SK-N-SH treated with all-trans-retinoic acid at 6 μM for 48 hours (cell line): ENCODE results near the gene SYNE1.

ENCODE experiments used
- ATAC-seq: fragments of 200-7000 bp; cut with Tn5 transposase; 3 replicates; pipeline ENCODE4 v1.9.1; 2020; ENCODE audit warnings: mild to moderate bottlenecking, moderate library complexity
- ARNTL ChIP-seq: fragments of 450-650 bp; formaldehyde crosslinking; IDR thresholded peaks from 2 replicates; pipeline ENCODE4 v1.5.0; 2020; ENCODE audit warnings: low read depth, mild to moderate bottlenecking, moderate library complexity, borderline replicate concordance
- BACH2 ChIP-seq: fragments of 250-450 bp; sonication (Bioruptor Pico); IDR thresholded peaks from 2 replicates; pipeline ENCODE4 v1.9.0; 2021; ENCODE audit warnings: mild to moderate bottlenecking, borderline replicate concordance
- CSDC2 ChIP-seq: fragments of 250-450 bp; sonication (Bioruptor Pico); IDR thresholded peaks from 2 replicates; pipeline ENCODE4 v1.5.0; 2020; ENCODE audit warnings: mild to moderate bottlenecking, moderate library complexity
- ESRRG ChIP-seq: fragments of 250-450 bp; sonication (Bioruptor Pico); IDR thresholded peaks from 2 replicates; pipeline ENCODE4 v1.6.1; 2021; ENCODE audit warnings: mild to moderate bottlenecking
- GLIS3 ChIP-seq: fragments of 250-450 bp; sonication (Bioruptor Pico); IDR thresholded peaks from 2 replicates; pipeline ENCODE4 v1.5.0; 2020; ENCODE audit warnings: mild to moderate bottlenecking, moderate library complexity
- ISL1 ChIP-seq: fragments of 250-450 bp; sonication (Bioruptor Pico); IDR thresholded peaks from 2 replicates; pipeline ENCODE4 v2.1.2; 2022; ENCODE audit warnings: mild to moderate bottlenecking, moderate library complexity
- OSR1 ChIP-seq: fragments of 250-450 bp; sonication (Bioruptor Pico); IDR thresholded peaks from 2 replicates; pipeline ENCODE4 v1.8.0; 2022; ENCODE audit warnings: moderate library complexity, mild to moderate bottlenecking, inconsistent platforms
- PPARA ChIP-seq: fragments of 250-450 bp; sonication (Bioruptor Pico); IDR thresholded peaks from 2 replicates; pipeline ENCODE4 v1.5.0; 2020; ENCODE audit warnings: mild to moderate bottlenecking, borderline replicate concordance
- SNAI2 ChIP-seq: fragments of 250-450 bp; sonication (Bioruptor Pico); IDR thresholded peaks from 2 replicates; pipeline ENCODE4 v1.5.0; 2020; ENCODE audit warnings: mild to moderate bottlenecking, moderate library complexity
- TCF4 ChIP-seq: fragments of 250-450 bp; sonication (Bioruptor Pico); IDR thresholded peaks from 2 replicates; pipeline ENCODE4 v1.8.0; 2021; ENCODE audit warnings: mild to moderate bottlenecking, moderate library complexity, borderline replicate concordance
- TOX ChIP-seq: fragments of 250-450 bp; sonication (Bioruptor Pico); IDR thresholded peaks from 2 replicates; pipeline ENCODE4 v1.8.0; 2021; ENCODE audit warnings: mild to moderate bottlenecking, moderate library complexity, borderline replicate concordance
- ZC3H10 ChIP-seq: fragments of 250-450 bp; sonication (Bioruptor Pico); IDR thresholded peaks from 2 replicates; pipeline ENCODE4 v1.5.1; 2021; ENCODE audit warnings: mild to moderate bottlenecking, moderate library complexity
- ZFP3 ChIP-seq: fragments of 250-450 bp; sonication (Bioruptor Pico); IDR thresholded peaks from 2 replicates; pipeline ENCODE4 v1.5.0; 2020; ENCODE audit warnings: mild to moderate bottlenecking, moderate library complexity
- ZFP30 ChIP-seq: fragments of 450-650 bp; formaldehyde crosslinking; IDR thresholded peaks from 2 replicates; pipeline ENCODE4 v1.5.0; 2022; ENCODE audit warnings: mild to moderate bottlenecking, moderate library complexity
- ZNF565 ChIP-seq: fragments of 450-650 bp; formaldehyde crosslinking; conservative IDR thresholded peaks from 2 replicates; pipeline ENCODE4 v1.5.0; 2020; ENCODE audit warnings: low read depth, mild to moderate bottlenecking, moderate library complexity
- ZNF70 ChIP-seq: fragments of 450-650 bp; formaldehyde crosslinking; IDR thresholded peaks from 2 replicates; pipeline ENCODE4 v1.5.0; 2020; ENCODE audit warnings: mild to moderate bottlenecking, moderate library complexity
- ZNF8 ChIP-seq: fragments of 450-650 bp; formaldehyde crosslinking; IDR thresholded peaks from 2 replicates; pipeline ENCODE4 v1.5.0; 2020; ENCODE audit warnings: mild to moderate bottlenecking, moderate library complexity
- TF ChIP-seq, protein P1 (sequence below): fragments of 250-450 bp; sonication (Bioruptor Pico); IDR thresholded peaks from 2 replicates; pipeline ENCODE4 v1.5.1; 2020; ENCODE audit warnings: low read depth, mild to moderate bottlenecking, moderate library complexity
- TF ChIP-seq, protein P2 (sequence below): fragments of 250-450 bp; sonication (Bioruptor Pico); IDR thresholded peaks from 2 replicates; pipeline ENCODE4 v1.8.0; 2021; ENCODE audit warnings: low read depth, mild to moderate bottlenecking, moderate library complexity, borderline replicate concordance
- TF ChIP-seq, protein P3 (sequence below): fragments of 250-450 bp; sonication (Bioruptor Pico); IDR thresholded peaks from 2 replicates; pipeline ENCODE4 v1.8.0; 2020; ENCODE audit warnings: mild to moderate bottlenecking, moderate library complexity, borderline replicate concordance
- TF ChIP-seq, protein P4 (sequence below): fragments of 250-450 bp; sonication (Bioruptor Pico); IDR thresholded peaks from 2 replicates; pipeline ENCODE4 v1.5.1; 2021; ENCODE audit warnings: mild to moderate bottlenecking, moderate library complexity
- TF ChIP-seq, protein P5 (sequence below): fragments of 250-450 bp; sonication (Bioruptor Pico); IDR thresholded peaks from 2 replicates; pipeline ENCODE4 v1.5.0; 2020; ENCODE audit warnings: mild to moderate bottlenecking, moderate library complexity

SYNE1 gene

DNA sequence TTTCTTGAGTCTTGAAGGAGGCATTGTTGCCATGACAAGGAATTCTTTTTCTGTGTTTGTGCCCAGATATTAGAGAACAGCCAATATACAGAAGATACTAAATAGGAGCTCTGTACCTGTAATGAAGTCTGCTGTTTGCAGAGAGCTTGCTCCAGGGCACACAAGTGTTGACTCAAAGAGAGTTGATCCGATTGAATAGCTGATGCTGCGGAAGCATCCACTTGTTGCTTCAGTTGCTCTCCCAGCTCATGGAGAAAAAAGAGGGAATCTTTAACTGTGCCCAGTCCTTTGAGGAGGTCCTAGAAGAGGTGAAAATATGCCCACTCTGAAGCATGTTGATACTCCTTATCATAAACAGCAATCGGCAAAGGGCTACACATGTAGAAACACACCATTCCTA is 418.3 kb downstream of the SYNE1 start:
- no peak for ATAC-seq
- no peak for TF ChIP-seq TOX (CRISPR knock-in tag)
- TF ChIP-seq, protein P1, sequence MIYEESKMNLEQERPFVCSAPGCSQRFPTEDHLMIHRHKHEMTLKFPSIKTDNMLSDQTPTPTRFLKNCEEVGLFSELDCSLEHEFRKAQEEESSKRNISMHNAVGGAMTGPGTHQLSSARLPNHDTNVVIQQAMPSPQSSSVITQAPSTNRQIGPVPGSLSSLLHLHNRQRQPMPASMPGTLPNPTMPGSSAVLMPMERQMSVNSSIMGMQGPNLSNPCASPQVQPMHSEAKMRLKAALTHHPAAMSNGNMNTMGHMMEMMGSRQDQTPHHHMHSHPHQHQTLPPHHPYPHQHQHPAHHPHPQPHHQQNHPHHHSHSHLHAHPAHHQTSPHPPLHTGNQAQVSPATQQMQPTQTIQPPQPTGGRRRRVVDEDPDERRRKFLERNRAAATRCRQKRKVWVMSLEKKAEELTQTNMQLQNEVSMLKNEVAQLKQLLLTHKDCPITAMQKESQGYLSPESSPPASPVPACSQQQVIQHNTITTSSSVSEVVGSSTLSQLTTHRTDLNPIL (CRISPR knock-in tag) = no peak
- no peak for TF ChIP-seq ZC3H10 (CRISPR knock-in tag)
- TF ChIP-seq ZNF565 (CRISPR knock-in tag) = no peak
- no peak for TF ChIP-seq ZFP3 (CRISPR knock-in tag)
- no peak for TF ChIP-seq CSDC2 (CRISPR knock-in tag)
- TF ChIP-seq ZNF70 (CRISPR knock-in tag) = no peak
- no peak for TF ChIP-seq PPARA (CRISPR knock-in tag)
- TF ChIP-seq BACH2 (CRISPR knock-in tag) = no peak
- no peak for TF ChIP-seq ISL1 (CRISPR knock-in tag)
- TF ChIP-seq GLIS3 (CRISPR knock-in tag) = no peak
- TF ChIP-seq, protein P2, sequence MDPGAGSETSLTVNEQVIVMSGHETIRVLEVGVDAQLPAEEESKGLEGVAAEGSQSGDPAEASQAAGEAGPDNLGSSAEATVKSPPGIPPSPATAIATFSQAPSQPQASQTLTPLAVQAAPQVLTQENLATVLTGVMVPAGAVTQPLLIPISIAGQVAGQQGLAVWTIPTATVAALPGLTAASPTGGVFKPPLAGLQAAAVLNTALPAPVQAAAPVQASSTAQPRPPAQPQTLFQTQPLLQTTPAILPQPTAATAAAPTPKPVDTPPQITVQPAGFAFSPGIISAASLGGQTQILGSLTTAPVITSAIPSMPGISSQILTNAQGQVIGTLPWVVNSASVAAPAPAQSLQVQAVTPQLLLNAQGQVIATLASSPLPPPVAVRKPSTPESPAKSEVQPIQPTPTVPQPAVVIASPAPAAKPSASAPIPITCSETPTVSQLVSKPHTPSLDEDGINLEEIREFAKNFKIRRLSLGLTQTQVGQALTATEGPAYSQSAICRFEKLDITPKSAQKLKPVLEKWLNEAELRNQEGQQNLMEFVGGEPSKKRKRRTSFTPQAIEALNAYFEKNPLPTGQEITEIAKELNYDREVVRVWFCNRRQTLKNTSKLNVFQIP (CRISPR knock-in tag) = no peak
- TF ChIP-seq, protein P3, sequence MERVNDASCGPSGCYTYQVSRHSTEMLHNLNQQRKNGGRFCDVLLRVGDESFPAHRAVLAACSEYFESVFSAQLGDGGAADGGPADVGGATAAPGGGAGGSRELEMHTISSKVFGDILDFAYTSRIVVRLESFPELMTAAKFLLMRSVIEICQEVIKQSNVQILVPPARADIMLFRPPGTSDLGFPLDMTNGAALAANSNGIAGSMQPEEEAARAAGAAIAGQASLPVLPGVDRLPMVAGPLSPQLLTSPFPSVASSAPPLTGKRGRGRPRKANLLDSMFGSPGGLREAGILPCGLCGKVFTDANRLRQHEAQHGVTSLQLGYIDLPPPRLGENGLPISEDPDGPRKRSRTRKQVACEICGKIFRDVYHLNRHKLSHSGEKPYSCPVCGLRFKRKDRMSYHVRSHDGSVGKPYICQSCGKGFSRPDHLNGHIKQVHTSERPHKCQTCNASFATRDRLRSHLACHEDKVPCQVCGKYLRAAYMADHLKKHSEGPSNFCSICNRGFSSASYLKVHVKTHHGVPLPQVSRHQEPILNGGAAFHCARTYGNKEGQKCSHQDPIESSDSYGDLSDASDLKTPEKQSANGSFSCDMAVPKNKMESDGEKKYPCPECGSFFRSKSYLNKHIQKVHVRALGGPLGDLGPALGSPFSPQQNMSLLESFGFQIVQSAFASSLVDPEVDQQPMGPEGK (CRISPR knock-in tag) = no peak
- TF ChIP-seq OSR1 (CRISPR knock-in tag) = no peak
- TF ChIP-seq, protein P4, sequence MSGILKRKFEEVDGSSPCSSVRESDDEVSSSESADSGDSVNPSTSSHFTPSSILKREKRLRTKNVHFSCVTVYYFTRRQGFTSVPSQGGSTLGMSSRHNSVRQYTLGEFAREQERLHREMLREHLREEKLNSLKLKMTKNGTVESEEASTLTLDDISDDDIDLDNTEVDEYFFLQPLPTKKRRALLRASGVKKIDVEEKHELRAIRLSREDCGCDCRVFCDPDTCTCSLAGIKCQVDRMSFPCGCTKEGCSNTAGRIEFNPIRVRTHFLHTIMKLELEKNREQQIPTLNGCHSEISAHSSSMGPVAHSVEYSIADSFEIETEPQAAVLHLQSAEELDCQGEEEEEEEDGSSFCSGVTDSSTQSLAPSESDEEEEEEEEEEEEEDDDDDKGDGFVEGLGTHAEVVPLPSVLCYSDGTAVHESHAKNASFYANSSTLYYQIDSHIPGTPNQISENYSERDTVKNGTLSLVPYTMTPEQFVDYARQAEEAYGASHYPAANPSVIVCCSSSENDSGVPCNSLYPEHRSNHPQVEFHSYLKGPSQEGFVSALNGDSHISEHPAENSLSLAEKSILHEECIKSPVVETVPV = no peak
- TF ChIP-seq ARNTL = no peak
- TF ChIP-seq ESRRG (CRISPR knock-in tag) = no peak

DNA sequence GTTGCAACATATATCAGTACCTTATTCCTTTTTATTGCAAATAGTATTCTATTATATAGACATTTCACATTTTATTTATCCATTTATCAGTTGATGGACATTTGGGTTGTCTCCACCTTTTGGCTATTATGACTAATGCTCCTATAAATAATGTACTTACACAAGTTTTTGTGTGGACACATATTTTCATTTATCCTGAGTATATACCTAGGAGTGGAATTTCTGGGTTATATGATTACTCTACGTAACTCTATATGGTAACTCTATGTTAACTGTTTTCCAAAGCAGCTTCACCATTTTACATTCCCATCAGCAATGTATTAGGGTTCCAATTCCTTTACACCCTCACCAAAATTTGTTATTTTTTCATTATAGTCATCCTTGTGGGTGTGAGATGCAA is 424.7 kb downstream of the SYNE1 start:
- TF ChIP-seq ZNF70 (CRISPR knock-in tag) = no peak
- TF ChIP-seq, protein P2 (CRISPR knock-in tag) = no peak
- TF ChIP-seq ZFP30 (CRISPR knock-in tag) = no peak
- no peak for TF ChIP-seq CSDC2 (CRISPR knock-in tag)
- no peak for TF ChIP-seq TCF4 (CRISPR knock-in tag)
- no peak for TF ChIP-seq ARNTL
- TF ChIP-seq BACH2 (CRISPR knock-in tag) = no peak
- TF ChIP-seq GLIS3 (CRISPR knock-in tag) = no peak
- TF ChIP-seq SNAI2 (CRISPR knock-in tag) = no peak
- TF ChIP-seq, protein P1 (CRISPR knock-in tag) = no peak
- TF ChIP-seq ZNF8 (CRISPR knock-in tag) = no peak
- no peak for TF ChIP-seq ZC3H10 (CRISPR knock-in tag)
- TF ChIP-seq ESRRG (CRISPR knock-in tag) = no peak
- TF ChIP-seq, protein P5, sequence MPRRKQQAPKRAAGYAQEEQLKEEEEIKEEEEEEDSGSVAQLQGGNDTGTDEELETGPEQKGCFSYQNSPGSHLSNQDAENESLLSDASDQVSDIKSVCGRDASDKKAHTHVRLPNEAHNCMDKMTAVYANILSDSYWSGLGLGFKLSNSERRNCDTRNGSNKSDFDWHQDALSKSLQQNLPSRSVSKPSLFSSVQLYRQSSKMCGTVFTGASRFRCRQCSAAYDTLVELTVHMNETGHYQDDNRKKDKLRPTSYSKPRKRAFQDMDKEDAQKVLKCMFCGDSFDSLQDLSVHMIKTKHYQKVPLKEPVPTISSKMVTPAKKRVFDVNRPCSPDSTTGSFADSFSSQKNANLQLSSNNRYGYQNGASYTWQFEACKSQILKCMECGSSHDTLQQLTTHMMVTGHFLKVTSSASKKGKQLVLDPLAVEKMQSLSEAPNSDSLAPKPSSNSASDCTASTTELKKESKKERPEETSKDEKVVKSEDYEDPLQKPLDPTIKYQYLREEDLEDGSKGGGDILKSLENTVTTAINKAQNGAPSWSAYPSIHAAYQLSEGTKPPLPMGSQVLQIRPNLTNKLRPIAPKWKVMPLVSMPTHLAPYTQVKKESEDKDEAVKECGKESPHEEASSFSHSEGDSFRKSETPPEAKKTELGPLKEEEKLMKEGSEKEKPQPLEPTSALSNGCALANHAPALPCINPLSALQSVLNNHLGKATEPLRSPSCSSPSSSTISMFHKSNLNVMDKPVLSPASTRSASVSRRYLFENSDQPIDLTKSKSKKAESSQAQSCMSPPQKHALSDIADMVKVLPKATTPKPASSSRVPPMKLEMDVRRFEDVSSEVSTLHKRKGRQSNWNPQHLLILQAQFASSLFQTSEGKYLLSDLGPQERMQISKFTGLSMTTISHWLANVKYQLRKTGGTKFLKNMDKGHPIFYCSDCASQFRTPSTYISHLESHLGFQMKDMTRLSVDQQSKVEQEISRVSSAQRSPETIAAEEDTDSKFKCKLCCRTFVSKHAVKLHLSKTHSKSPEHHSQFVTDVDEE (CRISPR knock-in tag) = no peak
- no peak for TF ChIP-seq ZNF565 (CRISPR knock-in tag)
- TF ChIP-seq, protein P4 = no peak
- no peak for ATAC-seq
